ENCODE results near the gene PLEKHM1.

PLEKHM1 gene

GRCh38 chr17:45440161-45440778 is 50.3 kb downstream of the PLEKHM1 start:
- DNase-seq = peak; percentile 82

DNA sequence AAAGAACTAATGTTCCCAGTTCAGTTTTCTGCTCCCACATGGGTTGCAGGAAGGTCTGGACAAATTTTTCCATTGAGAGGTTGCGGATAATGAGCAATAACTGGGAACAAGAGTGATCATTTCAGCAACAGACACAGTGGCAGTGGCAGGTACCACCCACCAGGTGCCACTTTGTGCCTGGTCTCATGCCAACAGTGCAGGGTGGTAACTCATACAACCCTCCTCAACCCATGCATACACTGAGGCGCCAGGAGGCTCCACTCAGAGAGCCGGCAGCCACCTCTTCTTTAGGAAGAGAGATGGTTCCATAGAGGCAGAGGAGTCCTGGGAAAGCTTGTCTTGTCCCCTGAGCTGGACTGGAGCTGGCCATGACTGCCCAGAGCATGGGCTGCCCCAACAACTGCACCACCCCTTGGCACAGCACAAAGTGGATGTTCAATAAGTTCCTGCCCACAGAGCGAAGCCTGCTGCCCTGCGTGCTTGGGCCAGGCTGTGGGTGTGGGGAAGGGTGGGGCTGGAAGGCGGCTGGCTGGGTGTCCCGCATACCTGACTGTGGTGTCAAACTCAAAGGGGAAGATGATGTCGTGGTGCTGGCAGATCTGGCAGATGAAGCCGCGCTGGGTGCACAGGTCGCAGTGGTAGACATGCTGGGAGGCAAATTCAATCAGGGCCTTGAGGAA is 51.5 kb downstream of the PLEKHM1 start:
- peak; percentile 17 for DNase-seq

GRCh38 chr17:45437465-45438283 is 52.8 kb downstream of the PLEKHM1 start:
- DNase-seq = no peak

GRCh38 chr17:45436625-45437464 is 53.7 kb downstream of the PLEKHM1 start:
- DNase-seq = no peak

DNA sequence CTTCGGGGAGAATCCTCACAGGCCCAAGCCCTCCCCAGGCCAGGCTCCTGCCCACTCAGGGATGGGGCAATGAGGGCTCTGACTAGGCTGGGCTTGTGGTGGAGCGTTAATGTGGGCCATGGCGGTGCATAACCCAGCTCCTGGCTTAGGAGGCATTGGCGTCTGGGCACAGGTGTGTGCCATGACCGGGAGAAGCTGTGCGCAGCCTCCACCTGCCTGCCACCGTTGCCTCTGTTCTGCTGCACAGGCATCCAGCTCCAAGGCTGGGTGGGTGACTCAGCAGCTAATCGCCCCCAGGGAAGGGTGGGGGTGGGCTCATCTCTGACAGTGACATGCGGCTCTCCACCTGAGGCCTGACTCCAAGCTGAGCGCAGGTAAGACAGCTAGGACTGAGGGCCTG is 54.4 kb downstream of the PLEKHM1 start:
- DNase-seq = no peak

- DNase-seq = no peak
Measured at GRCh38 chr17:45435481-45435880, 55.0 kb downstream of the PLEKHM1 start.

GRCh38 chr17:45433159-45433535 is 57.4 kb downstream of the PLEKHM1 start:
- DNase-seq = no peak

DNA sequence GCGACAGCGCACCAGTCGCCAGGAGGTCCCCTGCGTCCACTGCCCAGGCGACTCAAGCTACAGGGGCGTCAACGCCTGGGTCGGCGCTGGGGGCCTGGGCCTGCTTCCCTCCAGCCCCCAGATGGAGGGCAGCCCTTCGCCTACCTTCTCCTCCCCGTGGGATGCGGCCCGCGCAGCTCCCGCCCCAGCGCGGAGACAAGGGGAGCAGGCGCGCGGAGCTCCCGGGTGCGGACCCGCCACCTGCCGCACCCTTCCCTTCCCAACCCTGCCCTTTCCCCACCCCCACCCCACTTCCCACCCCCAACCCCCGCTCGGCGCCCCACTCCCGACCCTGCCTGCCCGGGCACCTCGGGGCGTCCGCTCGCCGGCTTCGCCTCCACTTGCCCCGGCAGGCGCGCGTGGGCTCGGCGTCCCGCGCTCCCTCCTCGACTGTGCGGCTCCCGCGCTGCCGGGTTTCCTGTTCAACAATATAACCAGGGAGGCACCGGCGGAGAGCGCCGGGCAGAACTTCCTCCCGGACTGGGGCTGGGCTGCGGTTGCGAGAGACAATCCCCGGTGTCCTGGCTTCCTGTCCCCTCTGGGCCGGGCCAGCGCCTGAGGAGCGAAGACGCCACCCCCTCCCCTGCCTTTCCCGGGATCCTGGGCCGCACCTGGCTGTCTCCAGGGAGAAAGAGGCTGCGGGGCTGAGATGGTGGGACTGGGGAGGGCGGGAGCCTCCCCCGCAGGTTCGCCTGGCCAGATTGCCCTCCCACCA is 57.9 kb downstream of the PLEKHM1 start, which contains the start of gene ARHGAP27:
Gene ARHGAP27, minus strand, starts transcription at position 466 of the 754 bp plus-strand sequence. CDS start 2,591 bp downstream, outside the sequence.
- peak; percentile 59 for DNase-seq

GRCh38 chr17:45431531-45432404 is 58.8 kb downstream of the PLEKHM1 start:
- peak; percentile 92 for DNase-seq

- DNase-seq = no peak
Measured at GRCh38 chr17:45430738-45431530, 59.6 kb downstream of the PLEKHM1 start.

- no peak for DNase-seq
Measured at GRCh38 chr17:45430006-45430737, 60.3 kb downstream of the PLEKHM1 start.

GRCh38 chr17:45429339-45430005 is 61.0 kb downstream of the PLEKHM1 start:
- DNase-seq = peak; percentile 25

GRCh38 chr17:45428931-45429338 is 61.6 kb downstream of the PLEKHM1 start:
- DNase-seq = no peak

- peak; percentile 88 for DNase-seq
Measured at GRCh38 chr17:45428050-45428617, 62.4 kb downstream of the PLEKHM1 start.

DNA sequence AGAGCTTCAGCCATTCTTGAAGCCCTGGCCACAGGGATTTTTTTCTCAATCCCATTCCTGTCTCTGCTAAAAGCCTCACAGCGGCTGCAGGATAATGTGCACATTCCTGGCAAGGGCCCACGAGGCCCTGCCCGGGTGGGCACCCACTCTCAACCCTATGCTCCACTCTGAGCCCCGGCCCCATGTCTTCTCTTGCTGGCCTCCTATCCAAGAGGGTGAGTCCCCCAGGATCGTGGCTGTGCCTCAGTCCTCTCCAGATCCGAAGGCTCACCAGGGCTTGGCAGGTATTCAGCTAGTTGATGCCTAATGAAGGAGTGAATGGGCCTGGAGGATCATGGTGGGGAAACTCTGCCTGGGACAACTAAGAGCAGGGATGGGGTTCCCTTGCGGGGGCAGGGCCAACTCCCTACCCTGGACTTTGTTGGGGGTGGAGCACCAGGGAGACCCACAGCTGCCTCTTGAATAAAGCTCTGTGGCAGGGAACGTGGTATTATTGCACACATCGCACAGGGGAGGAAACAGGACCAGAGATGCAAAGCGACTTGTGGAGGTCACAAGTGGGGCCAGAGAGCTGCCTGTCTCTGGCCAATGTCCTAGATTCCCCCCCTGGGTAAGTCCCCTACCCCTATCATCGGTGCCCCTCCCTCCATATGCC is 63.2 kb downstream of the PLEKHM1 start:
- DNase-seq = no peak

DNA sequence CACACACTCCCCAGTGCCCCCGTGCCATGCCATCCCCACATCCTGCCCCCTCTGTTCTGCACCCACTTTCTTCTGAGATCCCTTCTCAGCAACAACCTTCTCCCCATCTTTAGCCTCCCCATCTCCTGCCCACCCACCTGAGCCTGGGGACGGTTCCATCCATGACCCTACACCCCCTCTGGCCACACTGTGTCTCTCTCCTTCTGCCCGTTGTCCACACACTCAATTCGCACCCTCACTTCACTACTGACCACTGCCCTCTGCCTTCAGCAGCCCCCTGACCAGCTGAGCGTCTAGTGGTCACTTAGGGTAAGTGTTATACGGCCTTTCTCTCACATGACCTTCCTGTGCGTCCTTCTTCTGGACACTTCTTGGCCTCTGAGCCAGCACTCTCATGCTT is 64.0 kb downstream of the PLEKHM1 start:
- DNase-seq = no peak

DNA sequence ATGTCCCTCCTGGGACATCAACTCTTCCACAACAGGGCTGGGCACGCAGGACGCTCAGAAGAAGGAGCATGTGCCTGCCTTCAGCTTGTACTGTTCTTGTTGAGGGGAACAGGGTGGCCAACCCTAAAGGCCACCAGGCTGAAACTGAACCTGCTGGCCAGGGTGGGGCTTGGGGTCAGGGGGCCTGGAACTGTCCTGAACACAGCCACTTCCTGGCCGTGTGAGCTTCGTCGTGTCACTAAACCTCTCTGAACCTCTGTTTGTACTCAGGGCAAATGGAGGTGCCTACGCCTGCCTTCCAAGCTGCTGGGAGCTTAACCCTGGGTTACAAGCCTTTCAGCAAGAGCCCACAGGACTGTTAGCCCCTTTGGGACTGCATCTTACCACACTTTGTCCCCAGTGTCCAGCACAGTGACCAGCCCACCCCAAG is 64.5 kb downstream of the PLEKHM1 start:
- no peak for DNase-seq

Measured in NCI-H69 (cell line).